ENCODE measurements around the gene ATP2B2.

Gene ATP2B2

GRCh38 chr3:10290481-10291176, 214.8 kb downstream of the ATP2B2 start:
- no peaks in the 10 kb centered on the region for H3K9me3 ChIP-seq (ENCODE audit: control insufficient read depth, low read length)
- H3K36me3 ChIP-seq (ENCODE audit: control insufficient read depth, insufficient read depth, low read length), result peaks cover 37% of the 10 kb centered on the region
- no peak overlapping the region for H3K27ac ChIP-seq (ENCODE audit: low read depth, low read length, severe bottlenecking)
- peaks cover 6% of the 10 kb centered on the region for H3K4me1 ChIP-seq (ENCODE audit: control insufficient read depth, insufficient read depth, low read length, poor library complexity, severe bottlenecking)
- H3K4me3 ChIP-seq (ENCODE audit: extremely low read depth, insufficient read depth, low read length, poor library complexity, severe bottlenecking), result no peak overlapping the region
- WGBS, 2 experiments (ENCODE audit: insufficient coverage in 2 of 2), result 89 to 94% methylated on average over 15 to 18 of the region's 18 CpGs

GRCh38 chr3:10289787-10290355, 215.5 kb downstream of the ATP2B2 start:
- 94% methylated on average over 5 to 6 of the region's 9 CpGs for WGBS, 2 experiments (ENCODE audit: insufficient coverage in 2 of 2)
- H3K9me3 ChIP-seq (ENCODE audit: control insufficient read depth, low read length), result no peaks in the 10 kb centered on the region
- H3K4me3 ChIP-seq (ENCODE audit: extremely low read depth, insufficient read depth, low read length, poor library complexity, severe bottlenecking), result no peak overlapping the region
- peaks cover 6% of the 10 kb centered on the region for H3K4me1 ChIP-seq (ENCODE audit: control insufficient read depth, insufficient read depth, low read length, poor library complexity, severe bottlenecking)
- H3K36me3 ChIP-seq (ENCODE audit: control insufficient read depth, insufficient read depth, low read length), result peaks cover 35% of the 10 kb centered on the region
- H3K27ac ChIP-seq (ENCODE audit: low read depth, low read length, severe bottlenecking), result no peak overlapping the region

- Histone ChIP-seq H3K4me3 (ENCODE audit: extremely low read depth, insufficient read depth, low read length, poor library complexity, severe bottlenecking) (no peak overlapping the region), H3K9me3 (ENCODE audit: control insufficient read depth, low read length) (no peaks in the 10 kb centered on the region), H3K4me1 (ENCODE audit: control insufficient read depth, insufficient read depth, low read length, poor library complexity, severe bottlenecking) (peaks cover 6% of the 10 kb centered on the region), H3K36me3 (ENCODE audit: control insufficient read depth, insufficient read depth, low read length) (peaks cover 37% of the 10 kb centered on the region), H3K27ac (ENCODE audit: low read depth, low read length, severe bottlenecking) (no peak overlapping the region)
- 95% methylated on average over 8 to 9 of the region's 9 CpGs for WGBS, 2 experiments (ENCODE audit: insufficient coverage in 2 of 2)
Measured at GRCh38 chr3:10289077-10289476, 216.3 kb downstream of the ATP2B2 start.

DNA sequence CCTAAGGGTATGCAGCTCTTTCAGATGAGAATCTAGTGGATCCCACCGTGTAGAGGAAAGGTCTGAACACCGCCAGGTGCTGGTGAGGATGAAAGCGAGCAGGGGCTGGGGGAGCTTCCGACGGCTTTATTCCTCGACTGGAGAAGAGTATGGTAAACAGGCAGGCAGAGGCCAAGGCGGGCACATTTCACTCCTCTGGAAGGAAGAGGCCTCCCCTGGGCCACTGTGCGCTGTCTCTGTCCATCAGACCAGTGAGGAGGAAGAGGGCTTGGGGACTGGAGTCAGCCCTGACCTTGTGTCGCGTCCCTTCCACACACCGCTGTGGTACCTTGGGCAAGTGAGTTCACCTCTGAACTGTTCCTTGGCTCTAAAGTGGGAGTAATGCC, 216.8 kb downstream of the ATP2B2 start:
- peaks cover 6% of the 10 kb centered on the region for H3K4me1 ChIP-seq (ENCODE audit: control insufficient read depth, insufficient read depth, low read length, poor library complexity, severe bottlenecking)

GRCh38 chr3:10287936-10288574, 217.3 kb downstream of the ATP2B2 start:
- Histone ChIP-seq H3K4me3 (ENCODE audit: extremely low read depth, insufficient read depth, low read length, poor library complexity, severe bottlenecking) (no peak overlapping the region), H3K27ac (ENCODE audit: low read depth, low read length, severe bottlenecking) (no peak overlapping the region), H3K36me3 (ENCODE audit: control insufficient read depth, insufficient read depth, low read length) (peaks cover 43% of the 10 kb centered on the region), H3K9me3 (ENCODE audit: control insufficient read depth, low read length) (no peaks in the 10 kb centered on the region), H3K4me1 (ENCODE audit: control insufficient read depth, insufficient read depth, low read length, poor library complexity, severe bottlenecking) (peaks cover 6% of the 10 kb centered on the region)
- WGBS, 2 experiments (ENCODE audit: insufficient coverage in 2 of 2), result 93 to 100% methylated on average over 8 to 10 of the region's 12 CpGs

More for the DNA sequence above, 216.8 kb downstream of the ATP2B2 start:
- H3K27ac ChIP-seq (ENCODE audit: low read depth, low read length, severe bottlenecking), result no peak overlapping the region
- peaks cover 38% of the 10 kb centered on the region for H3K36me3 ChIP-seq (ENCODE audit: control insufficient read depth, insufficient read depth, low read length)
- H3K9me3 ChIP-seq (ENCODE audit: control insufficient read depth, low read length), result no peaks in the 10 kb centered on the region
- 96 to 97% methylated on average over 8 to 10 of the region's 11 CpGs for WGBS, 2 experiments (ENCODE audit: insufficient coverage in 2 of 2)
- no peak overlapping the region for H3K4me3 ChIP-seq (ENCODE audit: extremely low read depth, insufficient read depth, low read length, poor library complexity, severe bottlenecking)

DNA sequence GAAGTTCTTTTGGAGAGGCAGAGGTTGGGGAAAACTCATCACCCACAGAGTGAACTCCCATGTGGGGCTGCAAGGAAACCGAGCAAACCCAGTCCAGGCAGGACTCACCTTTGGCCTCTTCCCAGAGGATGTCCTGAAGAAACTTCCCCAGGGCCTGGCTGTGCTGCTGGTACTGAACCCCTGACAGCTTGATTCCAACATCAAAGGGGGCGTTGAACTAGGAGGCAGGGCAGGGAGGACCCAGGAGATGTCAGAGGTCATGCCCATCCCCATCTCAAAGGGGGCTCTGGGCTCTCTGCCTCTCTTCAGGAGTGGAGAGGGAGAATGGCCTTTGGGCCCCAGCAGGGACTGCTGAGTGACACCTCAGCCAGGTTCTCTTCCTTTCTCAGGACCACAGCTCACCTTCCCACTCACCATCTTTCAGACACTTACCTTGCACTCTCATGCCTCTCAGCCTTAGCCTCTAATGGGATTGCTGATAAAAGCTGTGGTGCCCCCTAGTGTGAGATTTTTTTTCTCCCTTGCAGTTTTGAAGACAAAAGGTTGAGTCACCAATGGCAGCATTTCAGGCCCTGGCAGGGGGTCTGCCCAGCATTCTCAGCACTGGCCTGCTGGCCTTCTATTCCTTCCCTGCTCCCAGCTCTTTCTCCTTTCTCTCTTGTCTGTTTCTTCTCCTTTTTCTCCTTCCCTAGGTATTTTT, 218.6 kb downstream of the ATP2B2 start:
- no peak overlapping the region for H3K4me3 ChIP-seq (ENCODE audit: extremely low read depth, insufficient read depth, low read length, poor library complexity, severe bottlenecking)
- H3K4me1 ChIP-seq (ENCODE audit: control insufficient read depth, insufficient read depth, low read length, poor library complexity, severe bottlenecking), result peaks cover 6% of the 10 kb centered on the region
- WGBS, 2 experiments (ENCODE audit: insufficient coverage in 2 of 2), result 56 to 78% methylated on average over 1 to 2 of the region's 2 CpGs
- H3K27ac ChIP-seq (ENCODE audit: low read depth, low read length, severe bottlenecking), result no peak overlapping the region
- peaks cover 51% of the 10 kb centered on the region for H3K36me3 ChIP-seq (ENCODE audit: control insufficient read depth, insufficient read depth, low read length)
- H3K9me3 ChIP-seq (ENCODE audit: control insufficient read depth, low read length), result no peaks in the 10 kb centered on the region

GRCh38 chr3:10286133-10286524, 219.3 kb downstream of the ATP2B2 start:
- Histone ChIP-seq H3K4me3 (ENCODE audit: extremely low read depth, insufficient read depth, low read length, poor library complexity, severe bottlenecking) (no peak overlapping the region), H3K4me1 (ENCODE audit: control insufficient read depth, insufficient read depth, low read length, poor library complexity, severe bottlenecking) (peaks cover 6% of the 10 kb centered on the region), H3K27ac (ENCODE audit: low read depth, low read length, severe bottlenecking) (no peak overlapping the region), H3K36me3 (ENCODE audit: control insufficient read depth, insufficient read depth, low read length) (peaks cover 51% of the 10 kb centered on the region), H3K9me3 (ENCODE audit: control insufficient read depth, low read length) (no peaks in the 10 kb centered on the region)
- 94% methylated on average over 3 of the region's 5 CpGs; no CpG with 5 or more reads in 1 of the 2 experiments for WGBS, 2 experiments (ENCODE audit: insufficient coverage in 2 of 2)

GRCh38 chr3:10285272-10286132, 219.9 kb downstream of the ATP2B2 start:
- Histone ChIP-seq H3K27ac (ENCODE audit: low read depth, low read length, severe bottlenecking) (no peak overlapping the region), H3K4me1 (ENCODE audit: control insufficient read depth, insufficient read depth, low read length, poor library complexity, severe bottlenecking) (peaks cover 6% of the 10 kb centered on the region)
- 94 to 96% methylated on average over 7 to 10 of the region's 12 CpGs for WGBS, 2 experiments (ENCODE audit: insufficient coverage in 2 of 2)

GRCh38 chr3:10284496-10284895, 220.9 kb downstream of the ATP2B2 start:
- 85 to 92% methylated on average over 9 of the region's 9 CpGs for WGBS, 2 experiments (ENCODE audit: insufficient coverage in 2 of 2)
- H3K27ac ChIP-seq (ENCODE audit: low read depth, low read length, severe bottlenecking), result no peak overlapping the region

More at GRCh38 chr3:10285272-10286132, 219.9 kb downstream of the ATP2B2 start:
- Histone ChIP-seq H3K9me3 (ENCODE audit: control insufficient read depth, low read length) (no peaks in the 10 kb centered on the region), H3K36me3 (ENCODE audit: control insufficient read depth, insufficient read depth, low read length) (peaks cover 53% of the 10 kb centered on the region), H3K4me3 (ENCODE audit: extremely low read depth, insufficient read depth, low read length, poor library complexity, severe bottlenecking) (no peak overlapping the region)

GRCh38 chr3:10283638-10284037, 221.7 kb downstream of the ATP2B2 start:
- 100% methylated on average over 5 of the region's 5 CpGs for WGBS, 2 experiments (ENCODE audit: insufficient coverage in 2 of 2)
- peaks cover 65% of the 10 kb centered on the region for H3K36me3 ChIP-seq (ENCODE audit: control insufficient read depth, insufficient read depth, low read length)
- no peak overlapping the region for H3K4me3 ChIP-seq (ENCODE audit: extremely low read depth, insufficient read depth, low read length, poor library complexity, severe bottlenecking)
- peaks cover 6% of the 10 kb centered on the region for H3K4me1 ChIP-seq (ENCODE audit: control insufficient read depth, insufficient read depth, low read length, poor library complexity, severe bottlenecking)
- H3K9me3 ChIP-seq (ENCODE audit: control insufficient read depth, low read length), result no peaks in the 10 kb centered on the region
- no peak overlapping the region for H3K27ac ChIP-seq (ENCODE audit: low read depth, low read length, severe bottlenecking)

More at GRCh38 chr3:10284496-10284895, 220.9 kb downstream of the ATP2B2 start:
- H3K9me3 ChIP-seq (ENCODE audit: control insufficient read depth, low read length), result no peaks in the 10 kb centered on the region
- H3K36me3 ChIP-seq (ENCODE audit: control insufficient read depth, insufficient read depth, low read length), result peaks cover 57% of the 10 kb centered on the region
- peaks cover 6% of the 10 kb centered on the region for H3K4me1 ChIP-seq (ENCODE audit: control insufficient read depth, insufficient read depth, low read length, poor library complexity, severe bottlenecking)
- no peak overlapping the region for H3K4me3 ChIP-seq (ENCODE audit: extremely low read depth, insufficient read depth, low read length, poor library complexity, severe bottlenecking)
